ENCODE measurements around the gene ASB16. TPM values are rescaled to one million over a fixed set of nuclear protein-coding genes. Genes with fewer than 3 reads are reported as not detected.
A peak's percentile ranks its signal among the peaks of the same experiment; 100 is the strongest.

The ASB16 gene
- total RNA-seq, 1 donor from 2014 or later, result 0.16 TPM

DNA sequence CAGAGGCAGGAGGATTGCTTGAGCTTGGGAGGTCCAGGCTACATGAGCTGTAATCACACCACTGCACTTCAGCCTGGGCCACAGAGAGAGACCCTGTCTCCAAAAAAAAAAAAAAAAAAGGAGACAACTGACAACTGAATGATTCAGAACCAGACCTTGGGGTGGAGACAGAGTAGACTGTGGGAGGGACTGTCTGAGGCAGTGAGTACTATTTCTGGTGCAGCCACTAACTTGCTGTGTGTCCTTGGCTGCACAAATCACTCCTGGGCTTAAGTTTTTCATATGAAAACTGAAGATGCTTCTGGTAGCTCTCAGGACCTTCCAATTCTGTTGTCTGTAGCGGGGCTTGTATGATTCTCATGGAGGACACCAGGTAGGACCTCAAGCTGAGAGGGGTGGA lies 5.8 kb downstream of the ASB16 start:
- Mint-ChIP-seq H3K4me1 (no peaks in the 10 kb centered on the region), H3K4me3 (no peak overlapping the region), H3K27me3 (ENCODE audit: low read depth) (no peaks in the 10 kb centered on the region), H3K36me3 (peaks cover 18% of the 10 kb centered on the region), H3K9me3 (no peaks in the 10 kb centered on the region), H3K27ac (no peak overlapping the region)
- DNase-seq (ENCODE audit: low spot score in 2 of 2, unreplicated experiment in 2 of 2), result no peak
- no peak for TF ChIP-seq CTCF (IDR thresholded peaks at IDR 0.05; ENCODE audit: unreplicated experiment)

GRCh38 chr17:44176671-44177501 lies 6.4 kb downstream of the ASB16 start:
- Mint-ChIP-seq H3K36me3 (peaks cover 22% of the 10 kb centered on the region), H3K27me3 (ENCODE audit: low read depth) (no peaks in the 10 kb centered on the region), H3K27ac (no peak overlapping the region), H3K9me3 (no peaks in the 10 kb centered on the region), H3K4me1 (no peaks in the 10 kb centered on the region), H3K4me3 (no peak overlapping the region)
- no peak for DNase-seq (ENCODE audit: low spot score in 2 of 2, unreplicated experiment in 2 of 2)
- no peak for TF ChIP-seq CTCF (IDR thresholded peaks at IDR 0.05; ENCODE audit: unreplicated experiment)

DNA sequence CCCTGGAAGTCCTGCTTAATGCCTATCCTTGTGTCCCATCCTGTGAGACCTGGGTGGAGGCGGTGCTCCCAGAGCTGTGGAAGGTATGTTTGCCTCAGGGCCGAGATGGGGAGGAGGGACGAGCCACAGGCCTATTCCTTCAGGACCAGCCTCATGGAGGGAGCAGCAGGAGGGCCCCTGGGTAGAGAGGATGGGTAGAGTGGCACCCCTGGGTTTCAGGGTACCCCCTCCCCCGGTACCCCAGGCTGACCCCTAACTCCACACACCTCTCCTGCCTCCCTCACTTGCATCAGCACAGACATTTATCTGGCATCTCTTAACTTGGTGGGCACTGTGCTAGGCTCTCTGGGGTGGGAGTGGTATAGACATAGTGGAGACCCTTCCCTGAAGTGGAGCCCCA lies 7.1 kb downstream of the ASB16 start:
- no peaks in the 10 kb centered on the region for H3K27me3 Mint-ChIP-seq (ENCODE audit: low read depth)
- peaks cover 26% of the 10 kb centered on the region for H3K36me3 Mint-ChIP-seq
- no peak for DNase-seq (ENCODE audit: low spot score in 2 of 2, unreplicated experiment in 2 of 2)
- TF ChIP-seq CTCF (IDR thresholded peaks at IDR 0.05; ENCODE audit: unreplicated experiment), result no peak
- H3K9me3 Mint-ChIP-seq, result no peaks in the 10 kb centered on the region
- no peak overlapping the region for H3K27ac Mint-ChIP-seq
- no peak overlapping the region for H3K4me3 Mint-ChIP-seq
- H3K4me1 Mint-ChIP-seq, result no peaks in the 10 kb centered on the region

GRCh38 chr17:44178133-44178532 lies 7.6 kb downstream of the ASB16 start:
- no peak for TF ChIP-seq CTCF (IDR thresholded peaks at IDR 0.05; ENCODE audit: unreplicated experiment)
- Mint-ChIP-seq H3K36me3 (peaks cover 26% of the 10 kb centered on the region), H3K4me3 (no peak overlapping the region), H3K27me3 (ENCODE audit: low read depth) (no peaks in the 10 kb centered on the region), H3K4me1 (no peaks in the 10 kb centered on the region), H3K27ac (no peak overlapping the region), H3K9me3 (no peaks in the 10 kb centered on the region)
- no peak for DNase-seq (ENCODE audit: low spot score in 2 of 2, unreplicated experiment in 2 of 2)

- Mint-ChIP-seq H3K4me3 (no peak overlapping the region), H3K36me3 (peaks cover 14% of the 10 kb centered on the region), H3K27ac (peak overlapping the region; percentile 39), H3K27me3 (ENCODE audit: low read depth) (no peaks in the 10 kb centered on the region), H3K4me1 (peaks cover 16% of the 10 kb centered on the region), H3K9me3 (no peaks in the 10 kb centered on the region)
- no peak for TF ChIP-seq CTCF (IDR thresholded peaks at IDR 0.05; ENCODE audit: unreplicated experiment)
- no peak for DNase-seq (ENCODE audit: low spot score in 2 of 2, unreplicated experiment in 2 of 2)
These were observed 12.5 kb downstream of the ASB16 start for GRCh38 chr17:44183024-44183423.
